Measurements from ENCODE around the gene MTERF4. TPM values are rescaled to one million over a fixed set of nuclear protein-coding genes. Genes with fewer than 3 reads are reported as not detected.
A peak's percentile ranks its signal among the peaks of the same experiment; 100 is the strongest.
"Not testable (repeated sequence)": the region's sequence is repeated elsewhere in the genome, so short reads cannot be mapped to it uniquely, and the experiment has no call there.

The MTERF4 gene
- total RNA-seq, 1 donor from 2014 or later, result 53.7 TPM

DNA sequence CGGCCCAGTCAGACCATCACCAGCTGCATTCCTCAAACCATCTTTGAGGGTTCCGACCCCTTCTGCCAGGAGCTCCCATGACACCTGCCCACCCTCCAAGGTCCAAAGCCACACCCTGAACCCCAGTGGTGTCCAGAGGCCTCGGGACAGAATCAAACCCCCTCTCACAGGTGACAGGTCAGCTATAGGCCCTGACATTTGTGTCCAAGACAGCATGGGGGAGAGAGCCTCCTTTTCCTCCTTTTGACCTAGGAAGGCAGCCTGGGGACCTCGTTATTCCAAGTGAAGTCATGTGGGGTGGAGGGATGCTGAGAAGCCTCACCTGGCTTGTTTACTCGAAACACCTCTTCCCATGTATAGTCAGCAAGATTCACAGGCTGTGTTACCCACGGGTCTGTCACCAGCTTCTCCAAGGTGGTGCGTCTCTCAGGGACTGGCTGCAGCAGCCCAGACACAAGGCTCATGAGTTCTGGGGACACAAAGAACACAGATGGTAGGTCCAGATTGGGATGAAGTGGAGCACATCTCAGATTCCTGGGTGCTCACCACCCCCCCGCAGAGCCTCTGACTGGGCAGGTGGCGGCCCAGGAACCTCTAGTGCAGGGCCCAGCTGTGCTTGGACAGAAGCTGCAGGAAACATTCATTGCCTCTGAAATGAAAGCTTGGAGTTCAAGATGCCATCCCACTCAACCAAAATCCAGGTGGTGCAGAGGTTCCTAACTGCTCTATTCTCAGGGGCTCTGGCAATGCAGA lies 5.1 kb upstream of the MTERF4 start:
- Mint-ChIP-seq H3K36me3 (no peaks in the 10 kb centered on the region), H3K27ac (no peak overlapping the region), H3K27me3 (ENCODE audit: low read depth) (no peaks in the 10 kb centered on the region), H3K9me3 (no peaks in the 10 kb centered on the region), H3K4me3 (no peak overlapping the region), H3K4me1 (peaks cover 8% of the 10 kb centered on the region)
- TF ChIP-seq, protein P1, sequence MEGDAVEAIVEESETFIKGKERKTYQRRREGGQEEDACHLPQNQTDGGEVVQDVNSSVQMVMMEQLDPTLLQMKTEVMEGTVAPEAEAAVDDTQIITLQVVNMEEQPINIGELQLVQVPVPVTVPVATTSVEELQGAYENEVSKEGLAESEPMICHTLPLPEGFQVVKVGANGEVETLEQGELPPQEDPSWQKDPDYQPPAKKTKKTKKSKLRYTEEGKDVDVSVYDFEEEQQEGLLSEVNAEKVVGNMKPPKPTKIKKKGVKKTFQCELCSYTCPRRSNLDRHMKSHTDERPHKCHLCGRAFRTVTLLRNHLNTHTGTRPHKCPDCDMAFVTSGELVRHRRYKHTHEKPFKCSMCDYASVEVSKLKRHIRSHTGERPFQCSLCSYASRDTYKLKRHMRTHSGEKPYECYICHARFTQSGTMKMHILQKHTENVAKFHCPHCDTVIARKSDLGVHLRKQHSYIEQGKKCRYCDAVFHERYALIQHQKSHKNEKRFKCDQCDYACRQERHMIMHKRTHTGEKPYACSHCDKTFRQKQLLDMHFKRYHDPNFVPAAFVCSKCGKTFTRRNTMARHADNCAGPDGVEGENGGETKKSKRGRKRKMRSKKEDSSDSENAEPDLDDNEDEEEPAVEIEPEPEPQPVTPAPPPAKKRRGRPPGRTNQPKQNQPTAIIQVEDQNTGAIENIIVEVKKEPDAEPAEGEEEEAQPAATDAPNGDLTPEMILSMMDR (IDR thresholded peaks at IDR 0.05; ENCODE audit: unreplicated experiment), result no peak
- DNase-seq (ENCODE audit: low spot score in 2 of 2, unreplicated experiment in 2 of 2), result no peak

GRCh38 chr2:241105641-241106040 lies 3.6 kb upstream of the MTERF4 start:
- H3K9me3 Mint-ChIP-seq, result no peaks in the 10 kb centered on the region
- H3K27me3 Mint-ChIP-seq (ENCODE audit: low read depth), result no peaks in the 10 kb centered on the region
- H3K27ac Mint-ChIP-seq, result no peak overlapping the region
- no peaks in the 10 kb centered on the region for H3K36me3 Mint-ChIP-seq
- no peak overlapping the region for H3K4me3 Mint-ChIP-seq
- TF ChIP-seq, protein P1 (IDR thresholded peaks at IDR 0.05; ENCODE audit: unreplicated experiment), result no peak
- H3K4me1 Mint-ChIP-seq, result peaks cover 10% of the 10 kb centered on the region
- DNase-seq (ENCODE audit: low spot score in 2 of 2, unreplicated experiment in 2 of 2), result no peak

DNA sequence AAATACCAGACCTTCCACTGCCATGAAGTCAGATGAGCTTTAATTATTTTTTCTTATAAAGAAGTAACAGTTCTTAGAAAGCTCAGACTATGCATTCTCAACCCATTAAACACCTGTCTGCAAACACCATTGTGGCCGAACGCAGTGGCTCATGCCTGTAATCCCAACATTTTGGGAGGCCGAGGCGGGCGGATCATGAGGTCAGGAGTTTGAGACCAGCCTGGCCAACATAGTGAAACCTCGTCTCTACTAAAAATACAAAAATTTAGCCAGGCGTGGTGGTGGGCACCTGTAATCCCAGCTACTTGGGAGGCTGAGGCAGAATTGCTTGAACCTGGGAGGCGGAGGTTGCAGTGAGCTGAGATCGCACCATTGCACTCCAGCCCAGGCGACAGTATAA lies 2.5 kb upstream of the MTERF4 start:
- not testable (repeated sequence) for H3K27me3 Mint-ChIP-seq (ENCODE audit: low read depth); DNase-seq (ENCODE audit: low spot score in 2 of 2, unreplicated experiment in 2 of 2); H3K27ac Mint-ChIP-seq; H3K4me3 Mint-ChIP-seq; H3K36me3 Mint-ChIP-seq; H3K9me3 Mint-ChIP-seq; H3K4me1 Mint-ChIP-seq

GRCh38 chr2:241103176-241103595 lies 1.1 kb upstream of the MTERF4 start:
- Mint-ChIP-seq H3K9me3 (no peaks in the 10 kb centered on the region), H3K36me3 (peaks cover 7% of the 10 kb centered on the region), H3K27me3 (ENCODE audit: low read depth) (no peaks in the 10 kb centered on the region), H3K4me3 (peak overlapping the region; percentile 95), H3K27ac (peak overlapping the region; percentile 98), H3K4me1 (peaks cover 10% of the 10 kb centered on the region)
- DNase-seq (ENCODE audit: low spot score in 2 of 2, unreplicated experiment in 2 of 2), result no peak
- TF ChIP-seq, protein P1 (IDR thresholded peaks at IDR 0.05; ENCODE audit: unreplicated experiment), result no peak

GRCh38 chr2:241099246-241099645 lies 2.8 kb downstream of the MTERF4 start:
- TF ChIP-seq, protein P1 (IDR thresholded peaks at IDR 0.05; ENCODE audit: unreplicated experiment), result no peak
- no peak for DNase-seq (ENCODE audit: low spot score in 2 of 2, unreplicated experiment in 2 of 2)
- no peak overlapping the region for H3K4me3 Mint-ChIP-seq
- H3K36me3 Mint-ChIP-seq, result peaks cover 24% of the 10 kb centered on the region
- no peak overlapping the region for H3K27ac Mint-ChIP-seq
- peaks cover 10% of the 10 kb centered on the region for H3K4me1 Mint-ChIP-seq
- no peaks in the 10 kb centered on the region for H3K9me3 Mint-ChIP-seq
- H3K27me3 Mint-ChIP-seq (ENCODE audit: low read depth), result no peaks in the 10 kb centered on the region

DNA sequence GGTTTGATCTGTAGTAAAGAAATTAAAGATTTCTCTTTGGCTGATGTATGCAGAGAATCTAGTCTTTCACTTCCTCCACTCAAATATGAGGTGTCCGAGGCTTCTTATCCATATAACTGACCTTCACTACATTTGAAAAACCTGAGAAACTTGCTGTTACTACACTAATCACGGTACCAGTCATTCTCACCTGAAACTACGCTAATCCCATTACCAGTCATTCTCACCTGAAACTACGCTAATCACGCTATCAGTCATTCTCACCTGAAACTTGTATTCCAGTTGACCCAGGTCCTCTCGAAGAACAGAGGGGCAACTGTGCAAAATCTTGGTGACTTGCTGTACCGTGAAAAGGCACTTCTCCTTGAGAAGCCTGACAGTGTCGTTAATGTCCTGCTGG lies 5.1 kb downstream of the MTERF4 start:
- TF ChIP-seq, protein P1 (IDR thresholded peaks at IDR 0.05; ENCODE audit: unreplicated experiment), result no peak
- peaks cover 2% of the 10 kb centered on the region for H3K4me1 Mint-ChIP-seq
- H3K9me3 Mint-ChIP-seq, result no peaks in the 10 kb centered on the region
- peaks cover 27% of the 10 kb centered on the region for H3K36me3 Mint-ChIP-seq
- no peak for DNase-seq (ENCODE audit: low spot score in 2 of 2, unreplicated experiment in 2 of 2)
- no peaks in the 10 kb centered on the region for H3K27me3 Mint-ChIP-seq (ENCODE audit: low read depth)
- no peak overlapping the region for H3K27ac Mint-ChIP-seq
- H3K4me3 Mint-ChIP-seq, result no peak overlapping the region

Measured in mesothelial cell of epicardium (in vitro differentiated cells).